Head of caudate nucleus (tissue), 42 donors: ENCODE measurements around the gene ZBTB7C.
A peak's percentile ranks its signal among the peaks of the same experiment; 100 is the strongest.

Experiments used
- DNase-seq, 42 donors: peaks; one replicate each; pipeline versions ENCODE4 v3.0.0 to v3.0.0-alpha.2; 2020 to 2021; ENCODE audit warnings: mixed read lengths in 7 of 42
- intact Hi-C: fragments of 100-400 bp; cut with DNase I; formaldehyde crosslinking; loops from one replicate; pipeline ENCODE4 v1.15.0; 2022

The ZBTB7C gene

GRCh38 chr18:48100651-48101165 lies 308.5 kb downstream of the ZBTB7C start:
- intact Hi-C loops: no loop called here
- peak in 1 of 42 donors; percentile 8 for DNase-seq

- no peak for DNase-seq
- intact Hi-C loops: no loop called here
Observed at GRCh38 chr18:48100165-48100575, 309.0 kb downstream of the ZBTB7C start.

GRCh38 chr18:48099481-48100164 lies 309.6 kb downstream of the ZBTB7C start:
- no peak for DNase-seq
- intact Hi-C loops: no loop called here

DNA sequence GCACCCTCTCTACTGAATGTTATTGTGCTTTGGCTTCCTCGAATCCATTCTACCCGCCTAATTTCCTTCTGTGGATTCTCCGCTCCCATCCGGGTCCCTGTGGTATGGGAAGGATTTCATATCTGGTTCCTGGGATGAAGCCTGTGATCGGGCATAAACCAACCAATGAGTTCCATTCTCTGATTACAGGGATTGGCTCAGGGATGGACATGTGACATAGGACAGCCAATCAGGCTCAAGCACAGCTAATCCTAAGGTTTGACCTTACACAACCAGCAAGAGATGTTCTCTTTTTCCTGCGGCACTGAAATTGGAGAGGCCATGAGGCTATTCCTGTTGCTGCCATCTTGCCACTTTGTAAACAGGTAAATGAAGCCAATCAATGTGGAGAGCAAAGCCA lies 310.6 kb downstream of the ZBTB7C start:
- no peak for DNase-seq
- intact Hi-C loops: no loop called here

- intact Hi-C loops: no loop called here
- no peak for DNase-seq
Observed at GRCh38 chr18:48098007-48098406, 311.2 kb downstream of the ZBTB7C start.

- DNase-seq: no peak
- intact Hi-C loops: no loop called here
Observed at GRCh38 chr18:48095726-48096125, 313.5 kb downstream of the ZBTB7C start.

- DNase-seq: no peak
- intact Hi-C loops: no loop called here
Observed at GRCh38 chr18:48093104-48093503, 316.1 kb downstream of the ZBTB7C start.

DNA sequence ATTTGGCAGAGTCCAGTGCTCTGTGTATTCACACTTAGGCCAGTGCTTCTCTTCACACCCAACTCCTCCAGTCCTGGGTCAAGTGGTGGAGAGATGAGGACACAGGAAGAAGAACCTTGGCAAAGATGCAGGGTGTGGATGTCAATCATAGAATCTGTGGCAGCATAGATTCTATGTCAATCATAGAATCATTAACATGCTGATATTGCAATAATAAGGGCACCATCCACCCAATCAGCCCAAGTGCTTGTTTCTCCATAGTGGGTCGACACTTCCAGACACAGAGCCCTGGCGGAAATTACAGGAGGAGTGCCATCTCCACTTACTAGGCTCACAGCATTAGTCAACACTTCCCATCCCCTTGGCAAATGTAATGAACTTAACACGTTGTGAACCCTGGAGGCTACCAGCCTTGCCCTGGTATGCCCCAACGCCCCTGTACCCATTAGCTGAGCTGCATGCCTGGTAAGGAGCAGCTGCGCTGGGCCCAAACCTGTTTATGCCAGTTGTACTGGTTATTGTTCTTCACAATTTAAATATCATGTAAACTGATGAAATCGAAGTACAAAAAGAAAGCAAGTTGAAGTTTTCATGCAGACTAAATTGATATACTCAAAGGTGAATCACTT lies 317.2 kb downstream of the ZBTB7C start:
- DNase-seq: no peak
- intact Hi-C loops: no loop called here

DNA sequence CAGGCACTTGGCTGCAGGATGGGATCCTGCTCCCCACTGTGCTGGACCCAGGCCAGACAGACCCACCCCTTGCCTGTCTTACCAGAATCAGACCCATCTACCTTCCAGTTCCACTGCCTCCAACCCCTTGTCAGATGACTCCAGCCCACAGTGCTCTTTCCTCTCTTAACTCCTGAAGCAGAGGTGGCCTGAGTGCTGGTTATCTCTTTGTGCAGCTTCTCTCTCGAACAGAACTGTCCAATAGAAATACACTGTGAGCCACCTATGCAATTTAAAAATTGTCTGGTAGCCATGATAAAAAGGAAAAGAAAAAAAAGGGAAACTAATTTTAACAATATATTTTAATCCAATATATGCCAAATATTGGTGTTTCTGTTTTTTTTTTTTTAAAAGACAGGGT lies 318.5 kb downstream of the ZBTB7C start:
- intact Hi-C loops: no loop called here
- DNase-seq: no peak

- no peak for DNase-seq
- intact Hi-C loops: no loop called here
Observed at GRCh38 chr18:48090021-48090420, 319.2 kb downstream of the ZBTB7C start.

GRCh38 chr18:48085781-48086487 lies 323.2 kb downstream of the ZBTB7C start:
- intact Hi-C loops: no loop called here
- no peak for DNase-seq

GRCh38 chr18:48084858-48085257 lies 324.3 kb downstream of the ZBTB7C start:
- DNase-seq: no peak
- intact Hi-C loops: no loop called here

- no peak for DNase-seq
- intact Hi-C loops: no loop called here
Observed at GRCh38 chr18:48084041-48084757, 325.0 kb downstream of the ZBTB7C start.

- intact Hi-C loops: no loop called here
- DNase-seq: no peak
Observed at GRCh38 chr18:48080546-48080945, 328.6 kb downstream of the ZBTB7C start.

DNA sequence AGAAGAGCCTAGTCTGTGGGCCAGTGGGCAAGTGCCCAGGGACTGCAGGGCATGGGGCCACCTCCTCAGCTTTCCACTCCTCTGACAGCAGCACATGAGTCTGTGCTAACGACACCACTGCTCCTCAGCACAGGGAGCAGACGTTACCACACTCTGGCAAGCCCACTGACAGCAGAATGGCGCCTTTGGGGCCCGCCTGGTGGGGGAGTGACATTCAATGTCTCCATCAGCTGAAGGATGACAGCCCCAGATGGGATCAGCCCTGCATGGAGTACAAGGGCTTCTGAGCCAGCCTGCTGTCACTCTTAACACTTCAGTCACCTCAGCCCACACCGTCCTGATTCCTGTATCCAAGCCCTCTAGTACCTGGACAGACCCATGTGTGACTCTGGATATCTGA lies 329.3 kb downstream of the ZBTB7C start:
- intact Hi-C loops: no loop called here

DNA sequence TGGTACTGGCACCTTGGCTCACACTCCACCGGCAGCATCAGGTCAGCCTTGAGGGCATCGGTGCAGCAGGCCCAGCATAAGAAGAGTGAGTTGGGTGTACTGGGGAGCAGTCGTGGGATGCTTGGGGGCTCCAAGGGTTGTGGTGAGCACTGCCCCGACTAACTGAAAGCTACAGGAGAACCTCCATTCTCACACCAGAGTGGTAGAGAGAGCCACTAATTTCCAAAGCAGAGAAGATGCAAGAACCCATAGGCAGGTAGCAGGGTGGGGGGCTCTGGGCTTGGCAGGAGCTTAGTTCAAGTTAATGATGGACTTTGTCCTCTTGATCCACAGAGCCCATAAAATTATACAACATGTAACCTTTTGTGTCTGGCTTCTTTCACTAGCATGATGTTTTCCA lies 330.7 kb downstream of the ZBTB7C start:
- intact Hi-C loops: no loop called here
- no peak for DNase-seq

More for the DNA sequence above, 329.3 kb downstream of the ZBTB7C start:
- no peak for DNase-seq

DNA sequence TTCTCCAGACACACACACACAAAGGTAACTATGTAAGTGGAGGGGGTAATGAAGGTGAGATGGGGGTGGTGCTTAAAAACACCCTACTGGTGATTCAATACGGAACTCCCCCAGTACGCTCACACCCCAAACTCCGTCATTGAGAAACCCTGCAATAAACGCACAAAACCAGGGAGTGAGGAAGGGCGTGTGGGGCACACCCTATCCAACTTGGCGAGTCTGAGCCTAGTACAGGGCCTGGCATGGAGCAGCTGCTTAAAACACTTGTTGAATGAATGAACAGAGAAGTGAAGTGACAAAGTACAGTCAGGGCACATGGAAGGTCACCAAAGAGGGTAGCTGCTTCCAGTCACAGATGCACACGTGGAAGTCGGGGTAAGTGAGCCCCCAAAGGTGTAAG lies 331.9 kb downstream of the ZBTB7C start:
- DNase-seq: no peak
- intact Hi-C loops: no loop called here

DNA sequence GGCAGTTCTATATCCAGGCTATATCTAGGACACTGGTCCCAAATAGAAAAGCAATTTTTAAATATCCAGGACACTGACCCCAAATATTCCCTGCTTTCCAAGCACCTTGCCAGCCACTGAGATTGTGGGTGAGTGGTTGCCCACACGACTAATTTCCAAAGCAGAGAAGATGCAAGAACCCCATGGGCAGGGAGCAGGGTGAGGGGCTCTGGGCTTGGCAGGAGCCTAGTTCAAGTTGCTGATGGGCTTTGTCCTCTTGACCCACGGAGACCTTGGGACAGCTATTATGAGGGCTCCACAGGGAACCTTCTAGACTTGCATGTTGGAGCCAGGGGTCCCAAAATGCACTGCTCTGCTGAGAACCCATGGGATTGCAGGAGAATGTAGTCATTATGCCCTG lies 332.7 kb downstream of the ZBTB7C start:
- intact Hi-C loops: no loop called here
- no peak for DNase-seq

GRCh38 chr18:48075707-48076093 lies 333.5 kb downstream of the ZBTB7C start:
- intact Hi-C loops: no loop called here
- no peak for DNase-seq
